IMR-90 (cell line): ENCODE results near the gene ECPAS. TPM values are rescaled to one million over a fixed set of nuclear protein-coding genes. Genes with fewer than 3 reads are reported as not detected.

Source experiments
- ATAC-seq: fragments of 200-7000 bp; cut with Tn5 transposase; 2 replicates; pipeline ENCODE4 v1.9.1; 2020; ENCODE audit warnings: low read depth, mild to moderate bottlenecking, moderate library complexity
- BruUV-seq: library from RNA; stranded (reverse); fragments of 400-500 nt; replicated peaks from 2 replicates; lab custom pipeline; 2021; lab: Mats Ljungman, UMichigan
- CTCF ChIA-PET: fragments of 300-600 bp; formaldehyde crosslinking; extraction: SDS; loops from one replicate; lab custom pipeline; 2021; ENCODE audit warnings: antibody characterized with exemption; lab: Yijun Ruan, JAX
- POLR2A ChIA-PET: fragments of 300-600 bp; sonication (Branson Sonifier 250); formaldehyde crosslinking; loops from one replicate; lab custom pipeline; 2022; ENCODE audit warnings: antibody characterized with exemption; ENCODE audit not compliant: unreplicated experiment; lab: Charles Lee
- DNase-seq: peaks from one replicate; pipeline ENCODE4 v3.0.0; 2013
- H2AFZ ChIP-seq: replicated peaks from 2 replicates; pipeline ENCODE3; 2013; ENCODE audit warnings: low read length, mild to moderate bottlenecking; ENCODE audit not compliant: poor library complexity
- H2AK5ac ChIP-seq: 2 replicates; pipeline ENCODE4 v1.6.1; 2013; ENCODE audit warnings: low read depth, low read length, inconsistent platforms
- H2AK9ac ChIP-seq: replicated peaks from 2 replicates; pipeline ENCODE3; 2013; ENCODE audit warnings: mild to moderate bottlenecking, low read depth, low read length, moderate library complexity; ENCODE audit not compliant: poor library complexity
- H2BK120ac ChIP-seq: 2 replicates; pipeline ENCODE4 v1.6.1; 2013; ENCODE audit warnings: low read depth, low read length, inconsistent platforms
- H2BK15ac ChIP-seq: 3 replicates; pipeline ENCODE4 v1.6.1; 2013; ENCODE audit warnings: low read depth, low read length, inconsistent platforms
- H2BK20ac ChIP-seq: 2 replicates; pipeline ENCODE4 v1.6.1; 2013; ENCODE audit warnings: low read depth, mild to moderate bottlenecking, inconsistent platforms, low read length, moderate library complexity
- H2BK5ac ChIP-seq: 2 replicates; pipeline ENCODE4 v1.6.1; 2013; ENCODE audit warnings: mild to moderate bottlenecking, low read depth, low read length, inconsistent platforms; ENCODE audit not compliant: poor library complexity, severe bottlenecking
- H3K14ac ChIP-seq: replicated peaks from 2 replicates; pipeline ENCODE4 v1.6.1; 2013; ENCODE audit warnings: low read depth, low read length, inconsistent platforms
- H3K18ac ChIP-seq: 2 replicates; pipeline ENCODE4 v1.6.1; 2013; ENCODE audit warnings: low read depth, low read length, control low read depth
- H3K23ac ChIP-seq: 2 replicates; pipeline ENCODE4 v1.6.1; 2013; ENCODE audit warnings: low read depth, low read length, inconsistent platforms
- H3K27ac ChIP-seq: 2 replicates; pipeline ENCODE4 v1.5.1; 2013; ENCODE audit warnings: mild to moderate bottlenecking, control low read depth, low read length; ENCODE audit not compliant: insufficient read depth
- H3K27me3 ChIP-seq: 2 replicates; pipeline ENCODE4 v1.6.1; 2013; ENCODE audit warnings: low read length; ENCODE audit not compliant: control insufficient read depth, insufficient read depth
- H3K36me3 ChIP-seq: 2 replicates; pipeline ENCODE4 v1.6.1; 2013; ENCODE audit warnings: low read length, mixed read lengths; ENCODE audit not compliant: control insufficient read depth, insufficient read depth
- H3K4ac ChIP-seq: 2 replicates; pipeline ENCODE4 v1.6.1; 2013; ENCODE audit warnings: low read depth, low read length, inconsistent platforms
- H3K4me1 ChIP-seq: 2 replicates; pipeline ENCODE4 v1.6.1; 2013; ENCODE audit warnings: low read length, mixed read lengths; ENCODE audit not compliant: control insufficient read depth, insufficient read depth
- H3K4me2 ChIP-seq: 2 replicates; pipeline ENCODE4 v1.6.1; 2013; ENCODE audit warnings: low read depth, mild to moderate bottlenecking, control low read depth, low read length, moderate library complexity
- H3K4me3 ChIP-seq: 2 replicates; pipeline ENCODE4 v1.5.1; 2013; ENCODE audit warnings: low read depth, mild to moderate bottlenecking, control low read depth, low read length, moderate library complexity; ENCODE audit not compliant: insufficient read depth
- H3K56ac ChIP-seq: 2 replicates; pipeline ENCODE4 v1.6.1; 2013; ENCODE audit warnings: low read length, inconsistent platforms; ENCODE audit not compliant: insufficient read depth; ENCODE audit errors: extremely low read depth
- H3K79me1 ChIP-seq, 2 experiments: 2 replicates each; pipeline ENCODE4 v1.6.1; 2013; ENCODE audit warnings: low read length in 2 of 2, inconsistent platforms in 1 of 2, low read depth in 1 of 2
- H3K9ac ChIP-seq: 2 replicates; pipeline ENCODE4 v1.6.1; 2013; ENCODE audit warnings: low read depth, low read length, control low read depth
- H3K9me1 ChIP-seq: 2 replicates; pipeline ENCODE4 v1.6.1; 2013; ENCODE audit warnings: low read length, inconsistent platforms; ENCODE audit not compliant: insufficient read depth
- H3K9me3 ChIP-seq: 2 replicates; pipeline ENCODE4 v1.6.1; 2013; ENCODE audit warnings: low read length; ENCODE audit not compliant: control insufficient read depth, insufficient read depth
- H4K20me1 ChIP-seq: 2 replicates; pipeline ENCODE4 v1.6.1; 2013; ENCODE audit warnings: low read length, inconsistent platforms; ENCODE audit not compliant: insufficient read depth
- H4K5ac ChIP-seq: 2 replicates; pipeline ENCODE4 v1.6.1; 2013; ENCODE audit warnings: mild to moderate bottlenecking, low read depth, low read length, control low read depth
- H4K8ac ChIP-seq, 2 experiments: 2 replicates each; pipeline ENCODE4 v1.6.1; 2013; ENCODE audit warnings: low read depth in 2 of 2, low read length in 2 of 2, control low read depth in 1 of 2, inconsistent platforms in 1 of 2
- H4K91ac ChIP-seq: 2 replicates; pipeline ENCODE4 v1.6.1; 2013; ENCODE audit warnings: low read depth, low read length, inconsistent platforms; ENCODE audit not compliant: insufficient read depth
- BHLHE40 ChIP-seq: fragments of 150-350 bp; IDR thresholded peaks from 2 replicates; pipeline ENCODE4 v1.6.1; 2016; ENCODE audit warnings: mild to moderate bottlenecking, low read depth, low read length
- CEBPB ChIP-seq: IDR thresholded peaks from 2 replicates; pipeline ENCODE4 v1.6.1; 2012; ENCODE audit warnings: low read depth, low read length, improper control_type of control experiment
- CHD1 ChIP-seq: IDR thresholded peaks from 2 replicates; pipeline ENCODE4 v1.6.1; 2012; ENCODE audit warnings: low read depth, low read length, improper control_type of control experiment
- CTCF ChIP-seq: conservative IDR thresholded peaks from 2 replicates; pipeline ENCODE4 v1.5.1; 2012; ENCODE audit warnings: mild to moderate bottlenecking, low read depth, low read length, improper control_type of control experiment
- ELK1 ChIP-seq: fragments of 150-350 bp; IDR thresholded peaks from 2 replicates; pipeline ENCODE4 v1.6.1; 2016; ENCODE audit warnings: low read depth, mild to moderate bottlenecking, low read length, moderate library complexity, borderline replicate concordance
- FOS ChIP-seq: fragments of 150-350 bp; IDR thresholded peaks from 2 replicates; pipeline ENCODE4 v1.6.1; 2016; ENCODE audit warnings: low read depth, low read length
- MAFK ChIP-seq: IDR thresholded peaks from 2 replicates; pipeline ENCODE4 v1.6.1; 2012; ENCODE audit warnings: low read depth, low read length, improper control_type of control experiment
- MAZ ChIP-seq: IDR thresholded peaks from 2 replicates; pipeline ENCODE4 v1.6.1; 2012; ENCODE audit warnings: low read depth, mild to moderate bottlenecking, low read length, improper control_type of control experiment, moderate library complexity, borderline replicate concordance
- MXI1 ChIP-seq: IDR thresholded peaks from 2 replicates; pipeline ENCODE4 v1.6.1; 2012; ENCODE audit warnings: low read depth, mild to moderate bottlenecking, low read length, moderate library complexity, borderline replicate concordance
- NFE2L2 ChIP-seq: fragments of 150-350 bp; IDR thresholded peaks from 2 replicates; pipeline ENCODE4 v1.6.1; 2016; ENCODE audit warnings: low read depth, mild to moderate bottlenecking, low read length
- POLR2A ChIP-seq: IDR thresholded peaks from 2 replicates; pipeline ENCODE4 v1.6.1; 2012; ENCODE audit warnings: mild to moderate bottlenecking, low read depth, low read length
- RAD21 ChIP-seq: IDR thresholded peaks from 2 replicates; pipeline ENCODE4 v1.6.1; 2012; ENCODE audit warnings: low read length, improper control_type of control experiment
- RCOR1 ChIP-seq: IDR thresholded peaks from 2 replicates; pipeline ENCODE4 v1.6.1; 2012; ENCODE audit warnings: mild to moderate bottlenecking, low read length, improper control_type of control experiment; ENCODE audit not compliant: insufficient replicate concordance
- RFX5 ChIP-seq: IDR thresholded peaks from 2 replicates; pipeline ENCODE4 v1.8.0; 2012; ENCODE audit warnings: low read depth, mild to moderate bottlenecking, low read length, moderate library complexity
- SMC3 ChIP-seq: fragments of 150-350 bp; IDR thresholded peaks from 2 replicates; pipeline ENCODE4 v1.6.1; 2016; ENCODE audit warnings: low read depth, mild to moderate bottlenecking, antibody characterized with exemption, low read length, moderate library complexity
- WGBS, 2 experiments: methylation state at CpG; one replicate each; pipeline versions ENCODE4 v1.1.5 to v1.1.7; 2013; ENCODE audit warnings: missing lambda C conversion rate in 2 of 2; ENCODE audit not compliant: insufficient read length in 1 of 2; ENCODE audit errors: extremely low coverage in 2 of 2; 5-methylcytosine and 5-hydroxymethylcytosine counted together
- dilution Hi-C: fragments of 300-500 bp; cut with HindIII; formaldehyde crosslinking; loops from one replicate; pipeline ENCODE4 v1.14.3; 2018; ENCODE audit warnings: low sequenced_read_pairs; ENCODE audit not compliant: unreplicated experiment
- in situ Hi-C: fragments of 300-500 bp; cut with MboI; formaldehyde crosslinking; loops from 3 replicates; pipeline ENCODE4 v1.14.3; 2019; ENCODE audit warnings: low sequenced_read_pairs, inconsistent platforms, mixed read lengths
- intact Hi-C: fragments of 100-400 bp; cut with micrococcal nuclease; formaldehyde crosslinking; loops from 2 replicates; pipeline ENCODE4 v1.10.0; 2022
- polyA plus RNA-seq, 3 experiments: library from polyadenylated mRNA; depleted of rRNA; stranded (reverse); fragments of >200 nt; gene quantifications; 2 replicates each; pipeline ENCODE4 v1.2.3, GENCODE V29; 2012; ENCODE audit warnings: low replicate concordance in 1 of 3
- total RNA-seq: library from RNA; depleted of rRNA; stranded (reverse); fragments of >200 nt; gene quantifications from 2 replicates; pipeline ENCODE4 v1.2.3, GENCODE V29; 2012
- TF ChIP-seq, protein P1 (sequence below): fragments of 150-350 bp; IDR thresholded peaks from 2 replicates; pipeline ENCODE4 v1.6.1; 2017; ENCODE audit warnings: mild to moderate bottlenecking, antibody characterized with exemption, low read length, low read depth

Gene ECPAS
- total and polyA plus RNA-seq, 2 of the 4 experiments (the other 2 are of a cell fraction): 20.1 to 54.8 TPM

- Histone ChIP-seq H3K36me3 (peaks cover 2% of the 10 kb centered on the region; the same call in 1 of the 2 replicates), H3K4ac (no peak overlapping the region), H2BK20ac (no peak overlapping the region), H2BK120ac (no peak overlapping the region), H2BK15ac (no peak overlapping the region), H3K27me3 (no peaks in the 10 kb centered on the region), H4K5ac (no peak overlapping the region), H2AFZ (no peak overlapping the region), H3K18ac (no peak overlapping the region), H3K9me3 (peaks cover 3% of the 10 kb centered on the region), H3K4me1 (peaks cover 4% of the 10 kb centered on the region), H4K20me1 (peaks cover 47% of the 10 kb centered on the region), H3K9me1 (peaks cover 5% of the 10 kb centered on the region; the same call in 1 of the 2 replicates), H3K27ac (no peak overlapping the region), H2BK5ac (no peak overlapping the region), H2AK9ac (no peak overlapping the region), H3K14ac (no peak overlapping the region), H4K8ac (no peak overlapping the region), H3K9ac (no peak overlapping the region), H3K79me1 (peaks cover 23 to 66% of the 10 kb centered on the region in 2 experiments), H3K23ac (no peak overlapping the region), H3K4me2 (no peak overlapping the region), H3K4me3 (no peak overlapping the region), H3K56ac (no peak overlapping the region), H2AK5ac (no peak overlapping the region), H4K91ac (no peak overlapping the region)
- no CpG with 5 or more reads among the region's 2 CpGs for WGBS, 2 experiments
- ChIA-PET POLR2A (no interaction called here), CTCF (no interaction called here)
- intact Hi-C loops: no loop called here
- ATAC-seq (no peak), DNase-seq (no peak)
- TF ChIP-seq, protein P1, sequence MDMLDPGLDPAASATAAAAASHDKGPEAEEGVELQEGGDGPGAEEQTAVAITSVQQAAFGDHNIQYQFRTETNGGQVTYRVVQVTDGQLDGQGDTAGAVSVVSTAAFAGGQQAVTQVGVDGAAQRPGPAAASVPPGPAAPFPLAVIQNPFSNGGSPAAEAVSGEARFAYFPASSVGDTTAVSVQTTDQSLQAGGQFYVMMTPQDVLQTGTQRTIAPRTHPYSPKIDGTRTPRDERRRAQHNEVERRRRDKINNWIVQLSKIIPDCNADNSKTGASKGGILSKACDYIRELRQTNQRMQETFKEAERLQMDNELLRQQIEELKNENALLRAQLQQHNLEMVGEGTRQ: no peak
- TF ChIP-seq NFE2L2: no peak
- TF ChIP-seq BHLHE40: no peak
- TF ChIP-seq RCOR1: no peak
- TF ChIP-seq ELK1: no peak
- TF ChIP-seq FOS: no peak
- TF ChIP-seq CHD1: no peak
- no peak for TF ChIP-seq POLR2A
- TF ChIP-seq MAFK: no peak
- no peak for TF ChIP-seq RFX5
- no peak for TF ChIP-seq MAZ
- TF ChIP-seq CEBPB: no peak
- TF ChIP-seq MXI1: no peak
- no peak for TF ChIP-seq CTCF
- no peak for TF ChIP-seq SMC3
- TF ChIP-seq RAD21: no peak
- dilution Hi-C loops: no loop called here
- in situ Hi-C loops: no loop called here
- no TSS peak for BruUV-seq
These were observed 21.1 kb downstream of the ECPAS start for GRCh38 chr9:111463048-111463447.
